ENCODE measurements around the gene S100A11.

S100A11 gene

GRCh38 chr1:151993734-151994496, 42.9 kb downstream of the S100A11 start, which contains the start of gene S100A10:
S100A10 (minus strand) TSS chr1:151993859; CDS start chr1:151986230, 7,629 bp downstream.
- in situ Hi-C loops (cut with MboI; ENCODE audit: low pct_unique_long_range_greater_than_20kb, low sequenced_read_pairs, unreplicated experiment) = no loop called here
- TF ChIP-seq, protein P1, sequence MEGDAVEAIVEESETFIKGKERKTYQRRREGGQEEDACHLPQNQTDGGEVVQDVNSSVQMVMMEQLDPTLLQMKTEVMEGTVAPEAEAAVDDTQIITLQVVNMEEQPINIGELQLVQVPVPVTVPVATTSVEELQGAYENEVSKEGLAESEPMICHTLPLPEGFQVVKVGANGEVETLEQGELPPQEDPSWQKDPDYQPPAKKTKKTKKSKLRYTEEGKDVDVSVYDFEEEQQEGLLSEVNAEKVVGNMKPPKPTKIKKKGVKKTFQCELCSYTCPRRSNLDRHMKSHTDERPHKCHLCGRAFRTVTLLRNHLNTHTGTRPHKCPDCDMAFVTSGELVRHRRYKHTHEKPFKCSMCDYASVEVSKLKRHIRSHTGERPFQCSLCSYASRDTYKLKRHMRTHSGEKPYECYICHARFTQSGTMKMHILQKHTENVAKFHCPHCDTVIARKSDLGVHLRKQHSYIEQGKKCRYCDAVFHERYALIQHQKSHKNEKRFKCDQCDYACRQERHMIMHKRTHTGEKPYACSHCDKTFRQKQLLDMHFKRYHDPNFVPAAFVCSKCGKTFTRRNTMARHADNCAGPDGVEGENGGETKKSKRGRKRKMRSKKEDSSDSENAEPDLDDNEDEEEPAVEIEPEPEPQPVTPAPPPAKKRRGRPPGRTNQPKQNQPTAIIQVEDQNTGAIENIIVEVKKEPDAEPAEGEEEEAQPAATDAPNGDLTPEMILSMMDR (IDR thresholded peaks at IDR 0.05; ENCODE audit: extremely low read depth, insufficient read depth, missing control alignments) = no peak
- peak; percentile 53 for DNase-seq (ENCODE audit: low spot score)

- DNase-seq (ENCODE audit: low spot score) = no peak
- in situ Hi-C loops (cut with MboI; ENCODE audit: low pct_unique_long_range_greater_than_20kb, low sequenced_read_pairs, unreplicated experiment) = no loop called here
Observed at GRCh38 chr1:151993084-151993733, 43.6 kb downstream of the S100A11 start.

DNA sequence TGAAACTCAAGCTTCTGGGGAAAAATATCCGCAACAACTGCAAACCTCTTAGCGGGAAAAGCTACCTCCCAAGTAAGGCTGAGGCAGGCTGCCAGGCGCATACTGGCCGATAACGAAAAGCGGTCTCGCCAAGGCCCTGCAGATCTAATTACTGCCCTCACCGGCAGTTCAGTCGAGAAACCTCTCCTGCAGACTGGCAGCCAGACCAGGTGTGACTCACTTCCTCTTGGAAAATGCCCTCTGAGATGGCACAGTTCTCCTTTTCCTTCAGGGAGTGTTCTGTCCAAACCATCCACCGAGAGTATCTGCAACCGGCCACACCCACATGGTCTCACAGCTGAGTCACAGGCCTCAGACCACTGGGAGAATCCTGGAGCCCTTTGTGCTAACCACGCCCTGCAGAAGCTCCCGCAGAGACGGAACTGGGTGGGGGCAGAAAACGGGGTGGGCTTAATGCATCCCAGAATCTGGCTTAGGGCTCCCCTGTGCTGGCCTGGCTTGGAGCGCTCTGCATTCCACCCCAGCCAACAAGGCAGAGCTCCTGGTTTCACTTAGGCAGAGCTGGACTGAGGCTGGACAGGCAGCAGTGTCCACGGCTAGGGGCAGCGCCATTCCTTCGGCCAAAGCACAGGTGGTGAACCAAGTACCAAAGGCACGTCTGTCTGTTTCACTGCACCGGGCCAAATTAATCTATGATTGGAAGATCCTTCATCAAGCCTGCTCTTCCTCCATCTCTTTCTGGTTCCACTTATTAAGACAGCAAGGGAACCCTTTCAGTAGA, 44.3 kb downstream of the S100A11 start:
- in situ Hi-C loops (cut with MboI; ENCODE audit: low pct_unique_long_range_greater_than_20kb, low sequenced_read_pairs, unreplicated experiment) = no loop called here
- TF ChIP-seq, protein P1 (IDR thresholded peaks at IDR 0.05; ENCODE audit: extremely low read depth, insufficient read depth, missing control alignments) = no peak
- DNase-seq (ENCODE audit: low spot score) = no peak

More at GRCh38 chr1:151993084-151993733, 43.6 kb downstream of the S100A11 start:
- TF ChIP-seq, protein P1 (IDR thresholded peaks at IDR 0.05; ENCODE audit: extremely low read depth, insufficient read depth, missing control alignments) = no peak

DNA sequence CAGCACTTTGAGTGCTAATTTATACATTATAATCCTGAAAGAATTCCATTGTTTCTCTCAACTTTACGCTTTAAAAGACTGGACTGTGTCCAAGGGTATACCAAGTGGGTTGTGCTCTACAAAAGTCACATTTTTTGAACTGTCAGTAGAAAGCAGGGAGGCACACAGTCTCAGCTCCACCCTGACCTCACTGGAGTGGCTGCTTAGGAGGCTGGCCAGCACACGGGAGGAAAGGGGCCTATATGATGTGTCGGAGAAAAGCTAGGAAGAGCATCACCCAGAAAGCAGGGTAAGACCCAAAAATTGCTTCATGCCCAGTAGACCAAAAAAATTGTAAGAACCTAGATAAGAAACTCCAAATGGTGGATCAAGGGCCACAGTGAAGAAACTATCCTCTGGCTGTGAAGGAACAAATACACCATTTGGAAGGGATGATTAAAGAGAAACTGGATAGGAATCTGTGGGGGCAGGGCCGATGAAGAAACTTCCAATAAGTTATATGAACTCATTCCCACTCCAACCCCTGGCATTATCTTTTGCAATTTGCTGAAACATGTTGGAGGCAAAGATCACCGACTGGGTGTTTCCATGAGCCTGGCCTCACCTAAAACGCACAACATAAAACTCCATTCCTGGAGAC, 45.0 kb downstream of the S100A11 start:
- TF ChIP-seq, protein P1 (IDR thresholded peaks at IDR 0.05; ENCODE audit: extremely low read depth, insufficient read depth, missing control alignments) = no peak
- no peak for DNase-seq (ENCODE audit: low spot score)
- in situ Hi-C loops (cut with MboI; ENCODE audit: low pct_unique_long_range_greater_than_20kb, low sequenced_read_pairs, unreplicated experiment) = no loop called here

GRCh38 chr1:151990856-151991198, 46.0 kb downstream of the S100A11 start:
- in situ Hi-C loops (cut with MboI; ENCODE audit: low pct_unique_long_range_greater_than_20kb, low sequenced_read_pairs, unreplicated experiment) = no loop called here
- DNase-seq (ENCODE audit: low spot score) = no peak
- TF ChIP-seq, protein P1 (IDR thresholded peaks at IDR 0.05; ENCODE audit: extremely low read depth, insufficient read depth, missing control alignments) = no peak
